Stimulated activated CD4-positive, alpha-beta T cell treated with anti-CD3 and anti-CD28 coated beads, Interleukin-2, amount 100 ng/mL, for 48 hours (primary cell): ENCODE results near the gene THSD8.
A peak's percentile ranks its signal among the peaks of the same experiment; 100 is the strongest.
"Not testable (repeated sequence)": the region's sequence is repeated elsewhere in the genome, so short reads cannot be mapped to it uniquely, and the experiment has no call there.

ENCODE experiments used
- DNase-seq, 2 donors: peaks; one replicate each; pipeline ENCODE4 v3.0.0-alpha.2; 2020

The THSD8 gene

GRCh38 chr19:12833738-12834565 is 32.1 kb downstream of the THSD8 start:
- DNase-seq, result no peak

DNA sequence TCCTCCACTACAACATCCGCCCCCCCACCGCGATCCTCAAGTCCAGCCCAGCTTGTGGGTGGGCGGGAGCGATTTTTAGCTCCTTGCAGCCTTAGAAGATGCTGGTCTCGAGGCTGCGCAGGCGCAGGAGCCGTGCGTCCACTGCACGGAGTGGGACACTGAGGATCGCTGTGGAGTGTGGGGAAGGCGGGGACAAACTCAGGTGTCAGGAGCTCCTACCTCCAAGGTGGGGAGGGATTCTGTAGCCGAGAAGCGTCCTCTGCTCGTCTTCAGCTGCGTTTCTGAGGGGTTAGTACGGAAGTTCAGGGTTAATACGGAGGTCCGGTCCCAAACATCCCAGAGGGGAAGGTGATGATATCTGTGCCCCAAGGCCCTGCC is 32.7 kb downstream of the THSD8 start, which contains the start of gene RTBDN:
RTBDN (minus strand) TSS at position 14 of the 378 bp plus-strand sequence. CDS start 4,600 bp downstream, outside the sequence.
- no peak for DNase-seq

DNA sequence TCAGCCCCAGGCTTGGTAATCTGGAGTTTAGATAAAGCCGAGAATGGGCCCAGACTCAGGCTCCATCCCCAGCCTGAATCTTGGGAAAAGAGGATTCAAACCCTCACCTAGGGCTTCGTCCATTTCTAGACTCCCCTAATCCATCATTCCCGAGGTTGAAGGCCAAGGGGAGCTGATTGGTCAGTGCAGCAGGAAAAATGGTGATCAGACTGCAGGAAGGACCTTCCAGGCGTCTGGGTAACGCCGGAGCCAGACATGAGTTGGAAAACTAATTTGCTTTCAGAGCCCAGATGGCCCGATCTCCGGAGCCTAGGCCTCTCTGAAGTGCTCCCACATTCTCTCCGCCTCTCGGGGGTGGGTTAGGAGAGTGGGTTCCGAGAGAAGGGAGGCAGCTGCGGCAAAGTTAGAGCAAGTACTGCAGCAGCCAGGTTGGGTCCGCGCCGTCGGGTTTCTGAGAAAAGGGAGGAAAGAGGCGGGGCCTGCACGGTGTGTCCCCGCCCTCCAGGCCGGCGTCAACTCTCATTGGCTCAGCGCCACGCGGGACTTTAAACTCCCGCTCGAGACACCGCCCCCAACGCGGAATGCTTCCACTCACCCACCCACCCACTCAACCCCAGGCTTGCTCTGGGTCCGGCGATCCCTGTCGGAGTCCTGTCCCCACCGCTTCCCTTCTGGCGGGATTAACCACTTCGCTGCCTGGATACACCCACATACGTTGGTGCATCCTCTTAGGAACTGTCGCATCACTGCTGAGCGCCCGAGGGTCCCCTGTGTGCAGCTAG is 33.3 kb downstream of the THSD8 start:
- DNase-seq, result no peak

DNA sequence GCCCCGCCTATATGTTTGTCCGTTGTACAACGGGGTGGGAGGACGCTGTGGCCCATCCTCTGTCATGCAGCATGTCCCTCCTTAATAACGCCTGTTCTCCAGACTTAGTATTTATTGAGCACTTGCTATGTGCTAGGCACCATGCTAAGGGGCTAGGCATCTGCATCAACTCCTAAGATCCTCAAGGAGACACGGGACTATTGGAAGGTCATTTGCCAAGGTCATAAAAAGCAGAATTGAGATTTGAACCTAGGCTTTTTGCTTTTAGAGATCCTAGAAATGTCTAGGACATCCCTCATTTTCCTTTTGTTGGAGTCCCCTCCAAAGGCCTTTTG is 34.6 kb downstream of the THSD8 start:
- no peak for DNase-seq

- DNase-seq, result no peak
Observed at GRCh38 chr19:12837225-12837624, 35.4 kb downstream of the THSD8 start.

GRCh38 chr19:12838182-12838885 is 36.5 kb downstream of the THSD8 start, which contains the start of gene MAST1:
Gene MAST1, plus strand, starts transcription at chr19:12838515. Its CDS starts 58 bp downstream, at chr19:12838573.
- DNase-seq, result peak in 1 of 2 donors; percentile 58

GRCh38 chr19:12838886-12839756 is 37.3 kb downstream of the THSD8 start:
- no peak for DNase-seq

DNA sequence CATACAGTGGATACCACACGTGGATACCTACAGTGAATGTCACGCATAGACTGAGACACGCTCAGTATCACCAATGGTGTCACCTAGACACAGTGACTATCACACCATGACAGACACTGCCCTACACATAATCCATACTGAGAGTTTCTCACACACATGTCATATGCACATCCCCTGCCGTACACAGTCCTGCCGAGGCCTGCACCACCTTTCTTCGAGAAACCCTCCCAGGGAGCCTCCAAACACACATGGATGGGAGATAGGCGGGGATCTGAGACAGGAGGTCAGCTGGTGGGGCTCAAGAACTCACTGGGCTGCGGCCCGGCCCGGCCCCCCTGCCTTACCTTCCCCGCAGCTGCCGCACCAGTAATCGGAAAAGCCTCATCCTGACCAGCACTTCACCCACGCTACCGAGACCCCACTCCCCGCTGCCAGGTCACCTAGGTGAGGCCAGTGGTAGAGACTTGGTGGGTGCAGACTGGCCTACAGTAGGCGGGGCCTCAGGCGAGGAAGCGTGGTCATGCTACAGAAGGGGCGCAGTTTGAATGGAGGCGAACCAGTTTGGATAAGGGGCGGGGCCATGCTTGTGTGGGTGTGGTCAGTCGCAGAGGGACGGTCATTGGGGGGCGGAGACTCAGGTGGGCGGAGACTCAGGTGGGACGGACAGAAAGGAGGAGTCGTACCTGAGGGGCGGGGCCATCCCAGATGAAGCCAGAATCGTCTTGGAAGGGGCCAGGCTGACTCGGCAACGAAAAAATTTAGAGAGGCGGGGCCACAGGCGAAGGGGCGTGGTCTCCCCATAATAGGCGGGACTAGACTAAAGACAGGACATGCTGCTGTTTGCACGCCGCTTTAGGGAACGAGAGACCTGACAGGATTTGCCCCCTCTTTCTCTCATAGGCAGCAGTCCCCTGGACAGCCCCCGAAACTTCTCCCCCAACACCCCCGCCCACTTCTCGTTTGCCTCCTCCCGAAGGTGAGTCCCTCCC is 38.5 kb downstream of the THSD8 start:
- DNase-seq, result peak; percentile 56 to 59

DNA sequence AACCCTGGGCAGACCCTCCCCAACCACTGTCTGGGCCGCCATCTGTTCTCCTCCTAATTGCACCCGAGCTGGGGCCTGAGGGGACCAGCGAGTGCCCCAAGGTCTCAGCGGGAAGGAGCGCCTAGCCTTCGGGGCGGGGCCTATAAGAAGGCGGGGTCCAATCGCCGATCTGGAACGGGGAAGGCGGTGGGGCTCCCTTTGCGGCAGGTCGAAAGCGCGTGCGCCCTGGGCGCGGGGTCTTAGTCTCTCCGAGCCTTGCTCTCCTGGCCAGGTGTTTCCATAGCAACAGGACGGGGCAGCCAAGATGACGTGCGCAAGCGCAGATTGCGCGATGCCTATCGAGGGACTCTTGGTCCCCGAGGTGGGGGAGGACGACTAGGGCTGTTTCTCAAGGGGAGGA is 39.2 kb downstream of the THSD8 start:
- no peak for DNase-seq

DNA sequence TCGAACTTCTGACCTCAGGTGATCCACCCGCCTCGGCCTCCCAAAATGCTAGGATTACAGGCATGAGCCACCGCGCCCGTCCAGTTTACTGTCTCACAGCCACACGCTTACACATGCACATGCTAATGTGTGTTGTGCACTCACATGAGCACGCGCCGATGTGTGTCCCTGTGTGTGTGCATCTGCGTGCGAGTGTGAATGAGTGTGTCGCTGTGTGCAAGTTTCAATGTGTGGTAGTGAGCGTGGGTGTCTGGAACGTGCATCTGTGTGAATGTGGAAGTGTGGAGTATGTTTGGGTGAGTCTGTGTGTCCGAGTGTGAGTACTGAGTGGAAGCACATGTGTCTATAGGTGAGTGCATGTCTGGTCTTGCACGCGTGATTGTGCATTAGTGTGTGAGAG is 40.6 kb downstream of the THSD8 start:
- no peak for DNase-seq

DNA sequence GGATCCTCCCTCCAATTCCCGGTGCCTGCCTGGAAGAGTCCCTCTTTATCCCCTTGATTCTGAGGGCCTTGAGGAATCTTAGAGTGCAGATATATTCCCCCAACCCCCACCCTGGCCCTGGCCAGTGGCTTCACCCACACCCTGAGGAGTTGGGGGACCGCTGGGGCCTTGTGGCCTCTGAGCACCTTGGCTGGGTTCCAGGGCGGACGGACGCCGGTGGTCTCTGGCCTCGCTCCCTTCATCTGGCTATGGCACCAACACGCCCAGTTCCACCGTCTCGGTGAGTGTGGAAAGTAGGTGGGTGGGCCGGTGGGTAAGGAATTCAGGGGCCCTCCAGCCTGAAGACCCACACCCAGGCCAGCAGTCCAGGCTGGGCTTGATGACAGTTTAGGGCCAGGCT is 41.5 kb downstream of the THSD8 start:
- no peak for DNase-seq

DNA sequence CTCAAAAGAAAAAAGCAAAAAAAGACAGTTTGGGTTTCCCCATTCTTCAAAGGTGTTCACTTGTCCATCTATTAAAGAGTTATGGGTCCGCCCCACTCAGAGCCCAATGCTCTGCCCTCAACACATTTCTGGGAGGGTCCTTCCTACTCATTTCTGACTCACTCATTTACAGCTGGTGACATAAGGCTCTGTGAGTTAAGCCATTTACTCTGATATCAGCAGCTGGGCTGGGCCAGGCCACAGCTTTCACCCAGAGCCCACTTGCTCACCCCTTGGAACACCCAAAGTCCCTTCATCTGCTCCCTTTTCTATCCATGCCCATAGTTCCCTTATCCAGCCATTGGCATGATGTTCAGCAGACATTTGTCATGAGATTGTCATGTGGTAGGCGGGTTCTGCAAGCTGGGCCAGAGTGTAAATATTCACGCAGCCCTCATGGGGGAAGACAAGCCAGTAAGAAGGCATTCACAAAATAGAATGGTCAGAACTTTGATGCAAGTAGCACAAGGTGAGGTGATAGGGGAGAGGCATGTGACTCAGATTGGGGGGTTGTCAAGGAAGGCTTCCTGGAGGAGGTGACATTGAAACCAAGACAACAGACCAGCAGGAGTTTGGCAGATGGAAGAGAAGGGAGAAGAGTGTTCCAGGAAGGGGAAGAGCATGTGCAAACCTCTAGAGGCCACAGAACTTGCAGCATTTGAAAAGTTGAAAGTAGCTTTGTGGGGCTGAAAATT is 42.3 kb downstream of the THSD8 start:
- no peak for DNase-seq

DNA sequence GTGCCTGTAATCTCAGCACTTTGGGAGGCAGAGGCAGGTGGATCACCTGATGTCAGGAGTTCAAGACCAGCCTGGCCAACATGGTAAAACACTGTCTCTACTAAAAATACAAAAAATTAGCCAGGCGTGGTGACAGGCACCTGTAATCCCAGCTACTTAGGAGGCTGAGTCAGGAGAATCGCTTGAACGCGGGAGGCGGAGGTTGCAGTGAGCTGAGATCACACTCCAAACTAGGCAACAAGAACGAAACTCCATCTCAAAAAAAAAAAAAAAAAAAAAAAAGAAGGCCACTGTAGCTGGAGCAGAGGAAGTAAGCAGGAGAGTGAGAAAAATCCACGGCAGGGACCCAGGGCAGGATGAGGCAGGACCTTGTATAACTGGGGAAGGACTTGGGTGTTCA is 44.7 kb downstream of the THSD8 start:
- DNase-seq, result not testable (repeated sequence)

- peak; percentile 94 to 96 for DNase-seq
Observed at GRCh38 chr19:12847159-12848139, 45.6 kb downstream of the THSD8 start.
